Endothelial cell of umbilical vein (primary cell): Measurements from ENCODE around the gene ATXN2. TPM values are rescaled to one million over a fixed set of nuclear protein-coding genes. Genes with fewer than 3 reads are reported as not detected.
"Not testable (repeated sequence)": the region's sequence is repeated elsewhere in the genome, so short reads cannot be mapped to it uniquely, and the experiment has no call there.

Experiments used
- BruUV-seq: library from RNA; stranded (reverse); fragments of 400-500 nt; replicated peaks from 2 replicates; lab custom pipeline; 2021; lab: Mats Ljungman, UMichigan
- CTCF ChIA-PET: fragments of 300-600, 350-600 bp; sonication (Branson Sonifier 250); formaldehyde crosslinking; loops from one replicate; lab custom pipeline; 2021; ENCODE audit warnings: antibody characterized with exemption, inconsistent platforms; lab: Charles Lee
- POLR2A ChIA-PET: fragments of 300-600, 350-600 bp; sonication (Branson Sonifier 250); formaldehyde crosslinking; loops from one replicate; lab custom pipeline; 2021; ENCODE audit warnings: antibody characterized with exemption, inconsistent platforms; lab: Charles Lee
- DNase-seq: peaks from one replicate; pipeline ENCODE4 v3.0.0-alpha.2; 2011; ENCODE audit warnings: low read depth, low spot score
- FAIRE-seq: peaks from 2 replicates; lab custom pipeline; 2011; peaks lifted over from hg19 to GRCh38; lab: Jason Lieb, UNC
- H2AFZ ChIP-seq: 2 replicates; pipeline ENCODE4 v1.6.0; 2012; ENCODE audit warnings: low read depth, low read length, control low read depth, inconsistent platforms
- H3K27ac ChIP-seq: 2 replicates; pipeline ENCODE4 v1.5.1; 2011; ENCODE audit warnings: low read depth, mild to moderate bottlenecking, control low read depth, low read length, moderate library complexity; ENCODE audit not compliant: insufficient read depth
- H3K27me3 ChIP-seq, 2 experiments: 2 replicates each; pipeline versions ENCODE4 v1.6.0 to v1.6.1; 2011; ENCODE audit warnings: low read length in 2 of 2, mixed read lengths in 1 of 2; ENCODE audit not compliant: control insufficient read depth in 2 of 2, insufficient read depth in 2 of 2
- H3K36me3 ChIP-seq, 2 experiments: 2 replicates in 1 of 2; 3 replicates in 1 of 2; pipeline ENCODE4 v1.5.1; 2011; ENCODE audit warnings: low read length in 2 of 2, mild to moderate bottlenecking in 1 of 2, moderate library complexity in 1 of 2; ENCODE audit not compliant: control insufficient read depth in 2 of 2, insufficient read depth in 2 of 2; ENCODE audit errors: extremely low read depth in 1 of 2
- H3K4me1 ChIP-seq: 3 replicates; pipeline ENCODE4 v1.5.1; 2011; ENCODE audit warnings: mild to moderate bottlenecking, low read length; ENCODE audit not compliant: control insufficient read depth, insufficient read depth; ENCODE audit errors: extremely low read depth
- H3K4me2 ChIP-seq: 2 replicates; pipeline ENCODE4 v1.6.1; 2011; ENCODE audit warnings: low read length, control low read depth, mixed read lengths; ENCODE audit not compliant: insufficient read depth
- H3K4me3 ChIP-seq, 3 experiments: fragments of 200-600 bp in 1 of 3; sonication (generic), shearing (Covaris generic) in 1 of 3; replicated peaks in 1 of 3; 2 replicates each; pipeline ENCODE4 v1.5.1; 2011 to 2016; ENCODE audit warnings: control low read depth in 3 of 3, low read length in 3 of 3, mild to moderate bottlenecking in 2 of 3, inconsistent platforms in 1 of 3, low read depth in 1 of 3, moderate library complexity in 1 of 3; ENCODE audit not compliant: insufficient read depth in 1 of 3
- H3K79me2 ChIP-seq: 2 replicates; pipeline ENCODE4 v1.6.0; 2012; ENCODE audit warnings: low read length, inconsistent platforms; ENCODE audit not compliant: control insufficient read depth, insufficient read depth
- H3K9ac ChIP-seq: replicated peaks from 2 replicates; pipeline ENCODE3; 2011; ENCODE audit warnings: low read length, control low read depth; ENCODE audit not compliant: insufficient read depth; ENCODE audit errors: extremely low read depth
- H3K9me1 ChIP-seq: replicated peaks from 3 replicates; pipeline ENCODE4 v1.6.0; 2011; ENCODE audit warnings: mild to moderate bottlenecking, low read length; ENCODE audit not compliant: control insufficient read depth, insufficient read depth; ENCODE audit errors: extremely low read depth
- H3K9me3 ChIP-seq: replicated peaks from 2 replicates; pipeline ENCODE4 v1.5.1; 2012; ENCODE audit warnings: low read length, inconsistent platforms; ENCODE audit not compliant: control insufficient read depth, insufficient read depth
- H4K20me1 ChIP-seq: replicated peaks from 2 replicates; pipeline ENCODE3; 2011; ENCODE audit warnings: mild to moderate bottlenecking, low read length; ENCODE audit not compliant: control insufficient read depth, insufficient read depth; ENCODE audit errors: extremely low read depth
- FOS ChIP-seq: IDR thresholded peaks from 2 replicates; pipeline ENCODE4 v1.6.1; 2011; ENCODE audit warnings: mild to moderate bottlenecking, low read length, moderate library complexity, borderline replicate concordance; ENCODE audit not compliant: insufficient read depth
- dilution Hi-C: fragments of 300-500 bp; cut with MboI; formaldehyde crosslinking; loops from one replicate; pipeline ENCODE4 v1.15.0; 2019; ENCODE audit warnings: low sequenced_read_pairs; ENCODE audit not compliant: extremely low pct_ligation_motif_present
- intact Hi-C: fragments of 100-400 bp; cut with micrococcal nuclease; formaldehyde crosslinking; loops from one replicate; pipeline ENCODE4 v1.10.0; 2022
- polyA plus RNA-seq, 4 experiments: library from polyadenylated mRNA; depleted of rRNA in 3 of 4; stranded (reverse) in 3 of 4; unstranded in 1 of 4; fragments of >200 nt; gene quantifications; 2 replicates each; pipeline versions ENCODE4 v1.2.1 to v1.2.3, GENCODE V29; 2011 to 2012; ENCODE audit warnings: missing spikeins in 1 of 4
- total RNA-seq: library from RNA; stranded (reverse); gene quantifications from 2 replicates; pipeline ENCODE4 v1.2.3, GENCODE V29; 2021

ATXN2 gene
- total and polyA plus RNA-seq, 2 donors (not counting 3 experiments of a cell fraction or from before 2014, with no cell fraction given), result 58.9 to 86.7 TPM

GRCh38 chr12:111519083-111519482 is 80.0 kb downstream of the ATXN2 start:
- Histone ChIP-seq H3K9me3 (no peaks in the 10 kb centered on the region), H2AFZ (no peak overlapping the region), H3K4me1 (no peaks in the 10 kb centered on the region), H3K27ac (no peak overlapping the region), H3K4me2 (no peak overlapping the region), H4K20me1 (peaks cover 2% of the 10 kb centered on the region), H3K9ac (no peak overlapping the region), H3K4me3 (no peak overlapping the region), H3K36me3 (peaks cover 9 to 17% of the 10 kb centered on the region in 2 experiments), H3K79me2 (no peaks in the 10 kb centered on the region), H3K27me3 (no peaks in the 10 kb centered on the region), H3K9me1 (no peaks in the 10 kb centered on the region)
- FAIRE-seq (no peak), DNase-seq (no peak)
- ChIA-PET CTCF (interaction anchor here (1.5 kb wide), 1 partner anchor 11 kb away, joined by 4 read pairs; no protein-coding TSS in a partner anchor), POLR2A (no interaction called here)
- no peak for TF ChIP-seq FOS
- dilution Hi-C loops (no loop called here), intact Hi-C loops (no loop called here)
- BruUV-seq, result no TSS peak

- H2AFZ ChIP-seq, intact Hi-C loops, DNase-seq, H4K20me1 ChIP-seq, H3K9me1 ChIP-seq, H3K27ac ChIP-seq, H3K4me2 ChIP-seq, H3K27me3 ChIP-seq, H3K9me3 ChIP-seq, CTCF ChIA-PET, H3K79me2 ChIP-seq, FAIRE-seq, BruUV-seq, H3K4me1 ChIP-seq, H3K4me3 ChIP-seq, H3K9ac ChIP-seq, dilution Hi-C loops: not testable (repeated sequence)
- H3K36me3 ChIP-seq, result peaks cover 9 to 14% of the 10 kb centered on the region in 2 experiments
- POLR2A ChIA-PET, result interaction anchor here (0.6 kb wide), 1 partner anchor 30 kb away, joined by 4 read pairs; no protein-coding TSS in a partner anchor
These were observed 91.4 kb downstream of the ATXN2 start for GRCh38 chr12:111507719-111508118.

- H3K36me3 ChIP-seq, result peaks cover 9 to 14% of the 10 kb centered on the region in 2 experiments
- H2AFZ ChIP-seq, H3K4me1 ChIP-seq, H3K9me1 ChIP-seq, H3K27ac ChIP-seq, BruUV-seq, dilution Hi-C loops, H4K20me1 ChIP-seq, H3K79me2 ChIP-seq, H3K4me2 ChIP-seq, H3K9me3 ChIP-seq, H3K4me3 ChIP-seq, intact Hi-C loops, H3K9ac ChIP-seq, FAIRE-seq, H3K27me3 ChIP-seq, CTCF ChIA-PET, POLR2A ChIA-PET, DNase-seq: not testable (repeated sequence)
These were observed 91.9 kb downstream of the ATXN2 start for GRCh38 chr12:111507258-111507657.
